Activated CD8-positive, alpha-beta memory T cell treated with anti-CD3 and anti-CD28 coated beads for 1 hour (primary cell): ENCODE measurements around the gene CCDC150.
"Not testable (repeated sequence)": the region's sequence is repeated elsewhere in the genome, so short reads cannot be mapped to it uniquely, and the experiment has no call there.

Source experiments
- DNase-seq, 2 donors: peaks; one replicate each; pipeline ENCODE4 v3.0.0-alpha.2; 2020; ENCODE audit warnings: low read depth in 1 of 2; ENCODE audit errors: extremely low read depth in 1 of 2

The CCDC150 gene

GRCh38 chr2:196630531-196630930, 9.0 kb upstream of the CCDC150 start:
- DNase-seq = no peak

- DNase-seq = no peak
Measured at GRCh38 chr2:196635156-196635555, 4.4 kb upstream of the CCDC150 start.

- DNase-seq = no peak
Measured at GRCh38 chr2:196638765-196639164, 750 bp upstream of the CCDC150 start.

GRCh38 chr2:196640031-196640548, 575 bp downstream of the CCDC150 start:
- DNase-seq = no peak

GRCh38 chr2:196649202-196649601, 9.7 kb downstream of the CCDC150 start:
- no peak for DNase-seq

GRCh38 chr2:196651387-196652094, 12.0 kb downstream of the CCDC150 start:
- no peak for DNase-seq

GRCh38 chr2:196652869-196653268, 13.4 kb downstream of the CCDC150 start:
- DNase-seq = no peak

- DNase-seq = no peak
Measured at GRCh38 chr2:196653843-196654242, 14.3 kb downstream of the CCDC150 start.

- no peak for DNase-seq
Measured at GRCh38 chr2:196655761-196656160, 16.2 kb downstream of the CCDC150 start.

- no peak for DNase-seq
Measured at GRCh38 chr2:196657333-196657732, 17.8 kb downstream of the CCDC150 start.

- DNase-seq = no peak
Measured at GRCh38 chr2:196659844-196660243, 20.3 kb downstream of the CCDC150 start.

- DNase-seq = no peak
Measured at GRCh38 chr2:196660244-196660643, 20.7 kb downstream of the CCDC150 start.

- DNase-seq = no peak
Measured at GRCh38 chr2:196670342-196670741, 30.8 kb downstream of the CCDC150 start.

- no peak for DNase-seq
Measured at GRCh38 chr2:196675963-196676362, 36.4 kb downstream of the CCDC150 start.

- no peak for DNase-seq
Measured at GRCh38 chr2:196677404-196677803, 37.9 kb downstream of the CCDC150 start.

- DNase-seq = no peak
Measured at GRCh38 chr2:196679368-196679767, 39.9 kb downstream of the CCDC150 start.

GRCh38 chr2:196681510-196681909, 42.0 kb downstream of the CCDC150 start:
- no peak for DNase-seq

GRCh38 chr2:196685792-196686191, 46.3 kb downstream of the CCDC150 start:
- no peak for DNase-seq

GRCh38 chr2:196686737-196687136, 47.2 kb downstream of the CCDC150 start:
- not testable (repeated sequence) for DNase-seq

- DNase-seq = no peak
Measured at GRCh38 chr2:196696423-196697079, 57.0 kb downstream of the CCDC150 start.

- no peak for DNase-seq
Measured at GRCh38 chr2:196697825-196698224, 58.3 kb downstream of the CCDC150 start.

GRCh38 chr2:196702641-196703040, 63.1 kb downstream of the CCDC150 start:
- DNase-seq = no peak
